ENCODE results near the gene UTP14C.

UTP14C gene

DNA sequence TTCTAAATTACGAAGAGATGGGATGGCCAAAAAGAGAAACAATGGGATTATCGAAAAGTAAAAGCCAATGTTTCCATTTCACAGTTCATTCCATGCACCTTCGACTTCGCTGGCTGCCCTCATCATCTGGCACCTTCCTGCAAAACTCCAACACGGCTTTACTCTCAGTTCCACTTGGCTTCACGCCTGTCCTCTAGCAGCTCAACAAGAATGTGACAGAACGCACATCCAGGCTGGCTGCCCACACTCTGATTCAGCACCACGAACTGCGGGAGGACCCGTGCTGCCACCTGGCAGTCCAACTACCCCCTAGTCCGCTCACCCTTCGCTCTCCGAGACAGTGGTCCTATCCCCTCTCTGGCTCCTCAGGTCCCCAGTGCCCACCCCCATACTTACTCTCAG, 25.0 kb upstream of the UTP14C start:
- no peak for DNase-seq (ENCODE audit: low read depth)
- TF ChIP-seq MYC (IDR thresholded peaks at IDR 0.05; ENCODE audit: low read depth, low read length) (no peak), CTCF (IDR thresholded peaks at IDR 0.05; ENCODE audit: low read depth, low read length) (no peak), POLR2A (IDR thresholded peaks at IDR 0.05; ENCODE audit: extremely low read depth, insufficient read length) (no peak)
- TF ChIP-seq, protein P1, sequence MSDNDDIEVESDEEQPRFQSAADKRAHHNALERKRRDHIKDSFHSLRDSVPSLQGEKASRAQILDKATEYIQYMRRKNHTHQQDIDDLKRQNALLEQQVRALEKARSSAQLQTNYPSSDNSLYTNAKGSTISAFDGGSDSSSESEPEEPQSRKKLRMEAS (IDR thresholded peaks at IDR 0.05; ENCODE audit: low read depth, low read length), result no peak
- H3K4me3 ChIP-seq (ENCODE audit: low read depth, low read length), result no peak overlapping the region

- DNase-seq (ENCODE audit: low read depth), result no peak
- no peak overlapping the region for H3K4me3 ChIP-seq (ENCODE audit: low read depth, low read length)
- TF ChIP-seq CTCF (IDR thresholded peaks at IDR 0.05; ENCODE audit: low read depth, low read length) (no peak), MYC (IDR thresholded peaks at IDR 0.05; ENCODE audit: low read depth, low read length) (no peak), POLR2A (IDR thresholded peaks at IDR 0.05; ENCODE audit: extremely low read depth, insufficient read length) (no peak)
- TF ChIP-seq, protein P1 (IDR thresholded peaks at IDR 0.05; ENCODE audit: low read depth, low read length), result no peak
These were observed 24.6 kb upstream of the UTP14C start for GRCh38 chr13:51999921-52000320.

DNA sequence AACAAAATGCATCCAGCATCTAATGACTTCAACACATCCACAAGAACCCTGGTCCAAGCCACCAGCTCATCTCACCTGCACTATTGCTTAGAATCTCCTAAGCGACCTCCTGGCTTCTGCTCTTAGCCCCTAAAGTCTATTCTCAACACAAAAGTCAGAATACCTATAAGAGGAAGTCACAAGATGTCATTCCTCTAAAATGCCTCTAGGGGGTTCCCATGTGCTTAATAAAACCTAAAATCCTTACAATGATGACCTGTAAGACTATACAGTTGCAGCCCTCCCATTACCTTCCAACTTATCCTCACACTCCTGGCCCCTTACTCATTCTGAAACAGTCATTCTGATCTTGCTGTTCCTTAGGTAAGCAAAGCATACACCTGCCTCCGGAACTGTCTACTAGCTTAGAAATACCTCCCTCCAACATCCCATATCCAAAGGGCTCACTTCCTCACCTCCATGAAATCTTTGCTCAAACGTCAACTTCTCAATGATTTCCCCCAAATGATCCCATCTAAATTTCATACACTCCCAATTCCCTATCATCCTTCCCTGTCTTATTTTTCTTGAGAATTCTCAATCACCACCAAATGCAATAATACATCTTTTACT, 23.3 kb upstream of the UTP14C start:
- H3K4me3 ChIP-seq (ENCODE audit: low read depth, low read length), result no peak overlapping the region
- DNase-seq (ENCODE audit: low read depth), result peak; percentile 70
- TF ChIP-seq MYC (IDR thresholded peaks at IDR 0.05; ENCODE audit: low read depth, low read length), result peak; percentile 57; the same call in 1 of the 2 replicates
- TF ChIP-seq, protein P1 (IDR thresholded peaks at IDR 0.05; ENCODE audit: low read depth, low read length), result peak; percentile 86
- peak; percentile 67 for TF ChIP-seq CTCF (IDR thresholded peaks at IDR 0.05; ENCODE audit: low read depth, low read length)
- TF ChIP-seq POLR2A (IDR thresholded peaks at IDR 0.05; ENCODE audit: extremely low read depth, insufficient read length), result no peak

DNA sequence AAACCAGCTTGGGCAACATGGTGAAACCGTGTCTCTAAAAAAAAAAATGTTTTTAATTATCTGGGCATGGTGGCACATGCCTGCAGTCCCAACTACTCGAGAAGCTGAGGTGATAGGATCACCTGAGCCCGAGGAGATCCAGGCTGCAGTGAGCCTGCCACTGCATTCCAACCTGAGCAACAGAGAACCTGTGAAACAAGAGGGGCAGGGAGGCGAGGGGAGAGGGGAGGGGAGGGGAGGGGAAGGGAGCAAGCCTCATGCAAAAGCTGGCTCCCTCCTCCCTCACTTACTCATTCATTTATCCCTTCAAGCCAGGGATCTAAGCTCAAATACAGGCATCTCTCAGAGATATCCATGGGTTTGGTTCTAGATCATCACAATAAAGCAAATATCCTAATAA, 22.1 kb upstream of the UTP14C start:
- DNase-seq (ENCODE audit: low read depth), result no peak
- no peak overlapping the region for H3K4me3 ChIP-seq (ENCODE audit: low read depth, low read length)
- no peak for TF ChIP-seq POLR2A (IDR thresholded peaks at IDR 0.05; ENCODE audit: extremely low read depth, insufficient read length)
- TF ChIP-seq, protein P1 (IDR thresholded peaks at IDR 0.05; ENCODE audit: low read depth, low read length), result no peak
- no peak for TF ChIP-seq CTCF (IDR thresholded peaks at IDR 0.05; ENCODE audit: low read depth, low read length)
- TF ChIP-seq MYC (IDR thresholded peaks at IDR 0.05; ENCODE audit: low read depth, low read length), result no peak

DNA sequence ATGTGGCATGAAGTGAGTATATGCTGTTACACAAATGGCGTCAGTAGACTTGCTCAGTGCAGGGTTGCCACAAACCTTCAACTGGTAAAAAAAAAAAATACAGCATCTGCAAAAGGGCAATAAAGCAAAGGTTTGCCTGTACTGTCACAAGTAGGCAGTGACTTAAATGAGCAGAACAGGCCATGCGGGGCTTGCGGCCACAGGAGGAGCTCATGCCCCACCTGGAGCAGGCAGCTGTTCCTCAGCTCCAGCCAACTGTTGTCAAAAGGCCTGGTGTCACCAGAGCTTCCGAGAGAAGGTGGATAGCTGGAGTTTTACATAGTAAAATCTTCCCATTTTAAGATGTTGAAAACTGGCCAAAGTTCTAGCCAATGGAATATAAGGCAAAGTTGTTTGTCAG, 20.9 kb upstream of the UTP14C start:
- H3K4me3 ChIP-seq (ENCODE audit: low read depth, low read length), result no peak overlapping the region
- no peak for DNase-seq (ENCODE audit: low read depth)
- TF ChIP-seq, protein P1 (IDR thresholded peaks at IDR 0.05; ENCODE audit: low read depth, low read length), result no peak
- no peak for TF ChIP-seq CTCF (IDR thresholded peaks at IDR 0.05; ENCODE audit: low read depth, low read length)
- no peak for TF ChIP-seq POLR2A (IDR thresholded peaks at IDR 0.05; ENCODE audit: extremely low read depth, insufficient read length)
- no peak for TF ChIP-seq MYC (IDR thresholded peaks at IDR 0.05; ENCODE audit: low read depth, low read length)

Measured in NB4 (cell line).